Left ventricle myocardium inferior (tissue), 1 donor: ENCODE measurements around the gene ITGAE. TPM values are rescaled to one million over a fixed set of nuclear protein-coding genes. Genes with fewer than 3 reads are reported as not detected.

Source experiments
- DNase-seq: peaks from one replicate; pipeline ENCODE4 v3.0.0-alpha.2; 2020
- H3K27ac ChIP-seq: fragments of 200-600 bp; replicated peaks from 2 replicates; pipeline ENCODE4 v1.8.0; 2021
- H3K27me3 ChIP-seq: fragments of 200-600 bp; 2 replicates; pipeline ENCODE4 v1.8.0; 2021; ENCODE audit warnings: low read depth
- H3K36me3 ChIP-seq: fragments of 200-600 bp; 2 replicates; pipeline ENCODE4 v1.8.0; 2021
- H3K4me1 ChIP-seq: fragments of 200-600 bp; 2 replicates; pipeline ENCODE4 v1.8.0; 2021
- H3K4me3 ChIP-seq: fragments of 200-600 bp; 2 replicates; pipeline ENCODE4 v1.8.0; 2021; ENCODE audit warnings: mild to moderate bottlenecking, moderate library complexity
- H3K9me3 ChIP-seq: fragments of 200-600 bp; replicated peaks from 2 replicates; pipeline ENCODE4 v1.8.0; 2021
- CTCF ChIP-seq: fragments of 200-600 bp; IDR thresholded peaks from 2 replicates; pipeline ENCODE4 v1.8.0; 2021; ENCODE audit warnings: antibody characterized with exemption, mild to moderate bottlenecking, borderline replicate concordance
- intact Hi-C: fragments of 100-400 bp; cut with micrococcal nuclease; formaldehyde crosslinking; loops from one replicate; pipeline ENCODE4 v1.11.0; 2022
- total RNA-seq: library from RNA; stranded (reverse); fragmentation: NEBNext Ultra II Directional; extraction: Animal tissue kit (Norgen Biotek cat#: 25700); gene quantifications from one replicate; pipeline ENCODE4 v1.2.1, GENCODE V29; 2021
- donor health status: DM: no; HTN: yes; CAD: no; lungs with severe emphysema.

ITGAE gene
- total RNA-seq, 1 donor from 2014 or later = 19.6 TPM

DNA sequence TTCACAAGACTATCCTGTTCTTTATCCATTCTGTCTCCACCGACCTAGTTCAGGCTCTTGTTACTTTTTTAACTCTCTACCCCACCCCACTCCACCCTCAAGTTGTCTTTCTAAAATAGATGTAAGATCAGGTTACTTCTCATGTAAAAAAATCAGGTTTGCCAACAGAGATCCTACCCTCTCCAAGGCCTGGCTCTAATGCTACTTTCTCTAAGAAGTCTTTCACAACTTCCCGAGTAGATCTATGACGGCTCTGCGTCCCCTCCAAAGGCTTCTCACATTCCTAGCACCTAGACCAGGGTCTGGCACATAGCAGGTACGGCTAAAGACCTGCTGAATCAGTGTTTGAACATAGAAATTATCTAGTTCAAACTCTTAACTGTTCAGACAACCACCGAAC lies 14.1 kb upstream of the ITGAE start:
- Histone ChIP-seq H3K9me3 (no peaks in the 10 kb centered on the region), H3K27ac (no peak overlapping the region), H3K36me3 (peaks cover 100% of the 10 kb centered on the region), H3K4me1 (peaks cover 8% of the 10 kb centered on the region), H3K4me3 (no peak overlapping the region), H3K27me3 (no peaks in the 10 kb centered on the region)
- DNase-seq = no peak
- intact Hi-C loops = no loop called here
- no peak for TF ChIP-seq CTCF

DNA sequence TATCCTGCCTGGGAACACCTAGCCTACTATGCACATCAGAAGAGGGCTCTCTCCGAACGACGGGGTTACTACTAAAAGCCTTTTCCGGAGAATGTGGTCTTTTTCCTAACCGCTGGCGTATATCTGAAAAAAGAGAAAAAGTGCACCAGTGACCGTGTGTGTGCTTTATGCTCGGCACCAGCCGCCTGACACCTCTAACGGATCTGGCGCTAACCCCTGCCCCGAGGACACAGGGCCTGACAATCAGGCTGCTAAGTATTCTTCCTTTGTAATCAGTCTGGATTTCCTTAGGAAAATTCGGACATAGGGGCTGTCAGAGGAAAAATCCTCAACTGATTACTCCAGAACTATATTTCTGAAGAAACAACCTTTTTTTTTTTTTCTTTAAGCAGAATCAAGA lies 13.4 kb upstream of the ITGAE start:
- intact Hi-C loops = no loop called here
- Histone ChIP-seq H3K4me3 (no peak overlapping the region), H3K36me3 (peaks cover 100% of the 10 kb centered on the region), H3K27ac (no peak overlapping the region), H3K27me3 (no peaks in the 10 kb centered on the region), H3K4me1 (peaks cover 8% of the 10 kb centered on the region), H3K9me3 (no peaks in the 10 kb centered on the region)
- DNase-seq = no peak
- no peak for TF ChIP-seq CTCF

GRCh38 chr17:3813171-3813570 lies 12.2 kb upstream of the ITGAE start:
- Histone ChIP-seq H3K27me3 (no peaks in the 10 kb centered on the region), H3K4me1 (no peaks in the 10 kb centered on the region), H3K9me3 (no peaks in the 10 kb centered on the region), H3K36me3 (peaks cover 100% of the 10 kb centered on the region), H3K27ac (no peak overlapping the region), H3K4me3 (no peak overlapping the region)
- no peak for DNase-seq
- intact Hi-C loops = no loop called here
- TF ChIP-seq CTCF = no peak

- Histone ChIP-seq H3K27me3 (no peaks in the 10 kb centered on the region), H3K4me3 (no peak overlapping the region), H3K4me1 (no peaks in the 10 kb centered on the region), H3K9me3 (no peaks in the 10 kb centered on the region), H3K36me3 (peaks cover 100% of the 10 kb centered on the region), H3K27ac (no peak overlapping the region)
- intact Hi-C loops = no loop called here
- no peak for TF ChIP-seq CTCF
- no peak for DNase-seq
Measured at GRCh38 chr17:3812771-3813170, 11.8 kb upstream of the ITGAE start.

DNA sequence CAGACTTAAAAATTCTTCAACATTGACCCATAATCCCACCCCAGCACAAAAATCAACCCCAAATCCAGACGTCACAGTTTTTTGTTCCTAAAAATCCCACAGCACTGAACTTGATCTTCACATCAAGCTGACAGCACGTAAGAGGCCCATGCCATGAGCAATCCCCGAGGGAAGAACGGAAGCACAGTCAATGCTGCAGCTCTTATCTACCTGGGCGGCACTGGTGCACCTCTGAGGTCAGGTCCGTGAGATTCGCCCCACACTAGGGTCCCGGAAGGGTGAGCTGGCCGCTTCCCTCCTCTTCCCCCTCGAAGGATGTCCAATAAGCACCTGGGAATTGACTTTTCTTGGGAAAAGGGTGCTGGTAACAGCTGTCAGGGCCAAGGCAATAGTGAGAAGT lies 11.3 kb upstream of the ITGAE start:
- intact Hi-C loops = no loop called here
- no peaks in the 10 kb centered on the region for H3K27me3 ChIP-seq
- H3K4me3 ChIP-seq = no peak overlapping the region
- H3K4me1 ChIP-seq = no peaks in the 10 kb centered on the region
- TF ChIP-seq CTCF = no peak
- H3K9me3 ChIP-seq = no peaks in the 10 kb centered on the region
- no peak overlapping the region for H3K27ac ChIP-seq
- no peak for DNase-seq
- peaks cover 100% of the 10 kb centered on the region for H3K36me3 ChIP-seq

DNA sequence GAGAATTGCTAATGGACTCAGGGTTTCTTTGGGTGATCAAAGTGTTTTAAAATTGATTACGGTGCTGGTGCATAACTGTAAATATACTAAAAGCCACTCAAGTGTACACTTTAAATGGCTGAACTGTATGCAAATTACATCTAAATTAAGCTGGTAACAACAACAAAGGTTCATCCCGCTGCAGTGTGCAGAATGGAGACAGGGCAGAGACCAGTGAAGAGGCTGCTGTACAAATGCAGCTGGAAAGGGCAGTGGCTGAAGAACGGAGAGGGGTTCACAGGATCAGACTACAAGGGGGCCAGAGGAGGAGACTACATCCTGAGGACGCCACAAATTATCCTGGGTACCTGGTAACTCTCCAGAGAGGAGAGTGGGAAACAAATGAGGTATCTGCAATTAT lies 9.0 kb upstream of the ITGAE start:
- Histone ChIP-seq H3K4me3 (no peak overlapping the region), H3K27me3 (no peaks in the 10 kb centered on the region), H3K4me1 (no peaks in the 10 kb centered on the region), H3K27ac (no peak overlapping the region), H3K9me3 (no peaks in the 10 kb centered on the region), H3K36me3 (peaks cover 90% of the 10 kb centered on the region)
- DNase-seq = no peak
- no peak for TF ChIP-seq CTCF
- intact Hi-C loops = no loop called here
